GM18505 (cell line): ENCODE results near the gene ZNF439.
"Not testable (repeated sequence)": the region's sequence is repeated elsewhere in the genome, so short reads cannot be mapped to it uniquely, and the experiment has no call there.

ENCODE experiments used
- ATAC-seq: cut with Tn5 transposase; IDR thresholded peaks from one replicate; pipeline ENCODE4 v1.9.1; 2021; ENCODE audit not compliant: unreplicated experiment
- POLR2A ChIP-seq: IDR thresholded peaks from 4 replicates; pipeline ENCODE4 v1.6.1; 2011; ENCODE audit warnings: borderline replicate concordance; ENCODE audit not compliant: insufficient read depth, insufficient read length; ENCODE audit errors: extremely low read depth

ZNF439 gene

DNA sequence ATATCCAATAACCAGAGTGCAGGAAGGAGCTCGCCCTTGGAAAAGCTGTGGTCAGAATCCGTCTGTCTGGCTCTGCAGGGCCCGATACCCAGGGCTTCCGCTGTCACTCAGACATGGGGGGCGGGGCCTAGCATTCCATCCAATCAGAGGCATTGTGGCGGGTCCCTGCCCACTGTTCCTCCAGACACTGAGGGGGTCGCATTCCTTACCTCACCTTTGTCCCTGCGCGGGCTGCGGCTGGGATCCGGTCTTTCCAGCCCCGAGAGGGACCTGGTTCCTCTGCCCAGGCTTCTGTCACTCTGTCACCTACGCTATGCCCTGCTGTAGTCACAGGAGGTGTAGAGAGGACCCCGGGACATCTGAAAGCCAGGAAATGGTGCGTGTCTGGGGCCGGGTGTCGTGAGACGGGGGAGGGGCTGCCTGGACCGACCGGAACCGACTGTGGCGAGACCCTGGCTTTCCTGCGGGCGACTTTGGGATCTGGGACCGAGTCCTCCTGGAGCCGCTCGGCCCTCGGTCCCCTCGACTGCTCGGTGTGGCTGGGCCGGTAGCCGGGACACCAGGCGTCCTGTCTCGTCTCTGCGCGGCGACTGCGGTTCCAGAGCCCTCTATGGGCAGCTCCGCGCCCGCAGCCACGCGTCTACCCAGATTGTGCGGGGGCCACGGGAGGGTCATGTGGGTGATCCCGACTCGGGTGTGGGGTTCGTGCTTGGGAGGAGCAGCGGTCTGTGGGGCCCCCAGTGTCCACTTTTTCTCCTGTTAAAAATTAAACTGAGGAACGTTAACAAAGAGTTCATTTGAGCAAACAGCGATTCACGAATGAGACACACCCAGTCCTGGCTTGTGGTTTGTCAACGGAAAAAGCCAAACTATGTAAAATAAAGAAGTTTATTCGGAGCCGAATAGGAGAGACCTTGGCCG lies 39.3 kb downstream of the ZNF439 start, which contains the start of gene ZNF69:
TSS of gene ZNF69 (plus strand) at position 172 of the 921 bp plus-strand sequence. CDS start at position 314, 142 bp downstream.
- TF ChIP-seq POLR2A: no peak
- no peak for ATAC-seq

GRCh38 chr19:11889901-11890300 lies 41.4 kb downstream of the ZNF439 start:
- ATAC-seq: not testable (repeated sequence)

DNA sequence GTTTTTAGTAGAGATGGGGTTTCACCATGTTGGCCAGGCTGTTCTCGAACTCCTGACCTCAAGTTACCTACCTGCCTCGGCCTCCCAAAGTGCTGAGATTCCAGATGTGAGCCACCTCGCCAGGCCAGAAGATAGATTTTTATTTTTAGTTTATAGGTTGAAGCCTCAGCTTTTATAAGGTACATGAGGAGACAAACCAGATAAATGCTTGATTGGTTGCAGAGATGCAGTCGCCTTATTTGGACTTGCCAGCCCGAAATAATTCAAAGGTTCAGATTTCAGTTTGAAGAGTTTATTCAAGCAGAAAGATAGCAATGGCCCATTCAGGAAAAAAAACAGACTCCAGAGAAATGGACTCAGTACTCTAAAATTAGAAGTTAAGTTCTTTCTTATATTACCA lies 42.1 kb downstream of the ZNF439 start:
- no peak for TF ChIP-seq POLR2A

GRCh38 chr19:11894851-11895250 lies 46.3 kb downstream of the ZNF439 start:
- no peak for TF ChIP-seq POLR2A
- ATAC-seq: no peak

More for the DNA sequence above, 42.1 kb downstream of the ZNF439 start:
- ATAC-seq: no peak

DNA sequence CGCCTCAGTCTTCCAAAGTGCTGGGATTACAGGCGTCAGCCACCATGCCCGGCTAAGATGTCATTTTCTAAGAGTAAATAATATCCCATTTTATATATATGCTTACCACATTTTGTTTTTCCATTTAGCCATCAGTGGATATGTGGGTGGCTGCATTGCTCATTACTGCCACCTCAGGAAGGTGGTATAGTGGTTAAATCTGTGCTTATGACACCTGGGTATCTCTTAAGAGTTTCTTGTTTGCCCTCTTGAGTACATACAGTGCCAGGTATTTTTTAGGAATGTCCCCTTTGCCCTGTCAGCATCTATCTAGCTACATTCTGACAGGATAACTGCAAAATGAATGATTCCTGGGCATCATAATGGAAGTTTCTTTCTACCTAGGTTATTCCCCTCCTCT lies 53.7 kb downstream of the ZNF439 start:
- no peak for ATAC-seq
- no peak for TF ChIP-seq POLR2A

DNA sequence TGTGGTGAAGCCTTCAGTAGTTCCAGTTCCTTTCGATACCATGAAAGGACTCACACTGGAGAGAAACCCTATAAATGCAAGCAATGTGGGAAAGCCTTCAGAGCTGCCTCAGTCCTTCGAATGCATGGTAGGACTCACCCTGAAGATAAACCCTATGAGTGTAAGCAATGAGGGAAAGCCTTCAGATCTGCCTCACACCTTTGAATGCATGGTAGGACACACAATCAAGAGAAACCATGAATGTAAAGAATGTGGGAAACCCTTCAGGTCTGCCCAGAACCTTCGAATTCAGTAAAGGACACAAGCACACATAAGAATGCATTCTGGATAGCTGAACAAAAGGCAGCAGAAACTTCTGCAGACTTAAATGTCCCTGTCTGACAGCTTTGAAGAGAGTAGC lies 57.4 kb downstream of the ZNF439 start:
- TF ChIP-seq POLR2A: no peak
- no peak for ATAC-seq

- not testable (repeated sequence) for ATAC-seq
Measured at GRCh38 chr19:11911937-11912336, 63.4 kb downstream of the ZNF439 start.

- not testable (repeated sequence) for ATAC-seq
Measured at GRCh38 chr19:11914417-11915051, 66.0 kb downstream of the ZNF439 start.
